HG03469 (cell line): ENCODE data around the gene SNAI1.
"Not testable (repeated sequence)": the region's sequence is repeated elsewhere in the genome, so short reads cannot be mapped to it uniquely, and the experiment has no call there.

ENCODE experiments used
- ATAC-seq: cut with Tn5 transposase; IDR thresholded peaks from one replicate; pipeline ENCODE4 v1.9.1; 2021; ENCODE audit warnings: mild to moderate bottlenecking, moderate library complexity, moderate number of reproducible peaks; ENCODE audit not compliant: unreplicated experiment

SNAI1 gene

DNA sequence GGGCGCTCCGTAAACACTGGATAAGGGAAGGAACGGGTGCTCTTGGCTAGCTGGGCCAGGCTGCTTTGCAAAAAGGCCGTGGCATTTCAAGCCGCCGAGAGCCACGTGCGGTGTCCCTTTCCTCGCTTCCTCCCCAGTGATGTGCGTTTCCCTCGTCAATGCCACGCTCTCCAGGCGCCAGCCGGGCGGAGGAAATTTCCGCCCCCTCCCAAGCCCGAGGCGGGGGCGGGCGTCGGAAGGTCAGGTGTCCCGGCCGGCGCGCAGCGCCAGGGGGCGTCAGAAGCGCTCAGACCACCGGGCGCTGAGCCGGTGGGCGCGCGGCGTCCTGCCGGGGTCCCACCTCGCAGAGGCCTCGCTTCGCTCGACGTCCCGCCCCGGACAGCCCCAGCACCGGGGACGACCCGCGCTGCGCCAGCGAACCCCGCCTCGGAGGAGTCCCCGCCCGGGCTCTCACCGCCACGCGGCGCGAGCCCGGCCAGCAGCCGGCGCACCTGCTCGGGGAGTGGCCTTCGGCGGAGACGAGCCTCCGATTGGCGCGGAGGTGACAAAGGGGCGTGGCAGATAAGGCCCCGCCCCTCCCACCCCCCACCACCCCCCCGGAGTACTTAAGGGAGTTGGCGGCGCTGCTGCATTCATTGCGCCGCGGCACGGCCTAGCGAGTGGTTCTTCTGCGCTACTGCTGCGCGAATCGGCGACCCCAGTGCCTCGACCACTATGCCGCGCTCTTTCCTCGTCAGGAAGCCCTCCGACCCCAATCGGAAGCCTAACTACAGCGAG, at the start of gene SNAI1:
Gene SNAI1, plus strand, starts transcription at position 635 of the 777 bp plus-strand sequence. Its CDS starts 80 bp downstream, at position 715.
- ATAC-seq: peak; percentile 66

DNA sequence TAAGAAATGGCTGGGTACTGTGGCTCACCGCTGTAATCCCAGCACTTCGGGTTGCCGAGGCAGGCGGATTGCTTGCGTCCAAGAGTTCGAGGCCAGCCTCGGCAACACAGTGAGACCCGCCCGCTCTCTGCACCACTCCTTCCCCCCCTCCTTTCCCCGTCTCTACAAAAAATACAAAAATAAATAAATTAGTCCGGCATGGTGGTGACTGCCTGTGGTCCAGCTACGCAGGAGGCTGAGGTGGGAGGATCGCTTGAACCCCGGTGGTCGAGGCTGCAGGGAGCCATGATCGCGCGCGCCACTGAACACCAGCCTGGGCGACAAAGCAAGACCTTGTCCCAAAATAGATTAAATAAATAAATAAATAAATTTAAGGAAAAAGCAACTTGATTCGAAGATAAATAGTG, 47.0 kb upstream of the SNAI1 start:
- no peak for ATAC-seq

DNA sequence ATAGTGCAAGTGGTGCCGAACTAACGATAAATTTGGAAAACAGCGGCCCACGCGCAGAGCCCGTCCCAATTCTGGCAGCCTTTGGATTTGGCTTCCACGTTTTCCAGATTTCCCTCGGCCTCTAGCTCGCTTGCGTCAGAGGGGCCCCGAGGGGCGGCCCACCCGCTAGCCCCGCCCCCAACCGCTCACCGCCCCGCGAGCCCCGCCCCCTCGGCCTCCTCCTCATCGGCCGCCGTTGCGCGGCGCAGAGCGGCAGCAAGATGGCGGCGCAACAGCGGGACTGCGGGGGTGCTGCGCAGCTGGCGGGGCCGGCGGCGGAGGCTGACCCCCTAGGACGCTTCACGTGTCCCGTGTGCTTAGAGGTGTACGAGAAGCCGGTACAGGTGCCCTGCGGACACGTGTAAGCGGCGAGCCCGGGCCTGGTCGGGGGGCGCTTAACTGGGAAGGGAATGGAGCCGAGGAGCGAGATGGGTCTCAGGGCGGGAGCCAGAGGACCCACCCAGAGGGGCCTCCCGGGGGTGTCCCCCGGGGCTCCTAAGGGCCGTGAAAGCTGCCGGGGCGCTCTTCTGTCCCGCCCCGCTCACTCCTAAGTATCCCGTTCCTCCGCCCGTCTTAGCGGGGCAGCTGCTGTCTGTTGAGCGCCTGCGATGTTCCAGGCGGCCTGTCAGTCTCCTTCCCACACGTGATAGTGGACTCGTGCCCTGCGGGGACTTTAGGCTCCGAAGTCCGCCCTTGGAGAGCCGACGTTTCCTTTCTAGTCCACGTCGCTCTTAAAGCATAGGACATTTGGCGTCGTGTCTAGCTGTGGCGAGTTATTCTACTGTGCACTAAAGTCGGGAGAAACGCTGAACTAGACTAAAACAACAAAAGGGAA, 46.4 kb upstream of the SNAI1 start, which contains the start of gene RNF114:
Gene RNF114, plus strand, starts transcription at position 245 of the 874 bp plus-strand sequence. Its CDS starts 16 bp downstream, at position 261.
- no peak for ATAC-seq

DNA sequence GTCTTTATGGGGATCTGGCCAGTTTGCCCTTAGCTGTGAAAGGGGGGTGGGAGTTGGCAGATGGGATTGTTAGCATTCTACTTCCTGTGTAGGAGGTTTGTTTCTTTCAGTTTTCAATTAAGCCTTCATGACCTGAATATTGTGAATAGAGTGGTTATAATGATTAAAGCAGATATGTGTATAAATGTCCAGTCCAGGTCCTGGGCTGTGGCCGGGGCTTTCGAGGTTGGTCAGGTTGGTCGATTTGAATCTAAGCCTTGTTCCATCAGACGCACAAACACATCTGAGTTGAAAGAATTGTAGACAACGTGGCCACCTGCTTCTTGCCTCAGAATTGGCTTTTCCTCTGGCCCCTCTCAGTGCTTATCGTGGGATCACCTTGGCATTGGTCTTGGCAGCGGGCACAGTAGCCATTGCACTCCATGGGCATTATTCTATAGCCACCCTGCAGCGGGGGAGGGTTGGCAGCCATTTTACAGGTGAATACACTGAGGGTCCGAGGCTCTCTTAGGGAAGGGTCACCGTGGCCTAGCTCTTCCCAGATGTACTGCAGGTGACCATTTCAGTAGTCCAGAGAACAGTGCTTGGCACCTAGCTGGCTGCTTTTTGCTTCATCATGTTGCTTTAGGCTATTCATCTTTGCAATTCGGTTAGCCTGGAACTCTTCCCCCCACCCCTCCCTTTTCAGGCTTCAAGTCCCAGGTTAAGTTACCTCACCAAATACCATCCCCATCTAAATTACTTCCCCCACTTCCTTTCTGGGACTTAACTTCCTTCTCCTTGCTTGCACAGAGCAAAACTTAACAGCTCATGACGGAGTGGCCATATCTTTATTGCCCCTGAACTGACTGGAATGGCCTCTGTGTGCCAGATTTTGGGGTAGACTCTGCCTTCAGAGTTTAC, 45.5 kb upstream of the SNAI1 start:
- ATAC-seq: no peak

DNA sequence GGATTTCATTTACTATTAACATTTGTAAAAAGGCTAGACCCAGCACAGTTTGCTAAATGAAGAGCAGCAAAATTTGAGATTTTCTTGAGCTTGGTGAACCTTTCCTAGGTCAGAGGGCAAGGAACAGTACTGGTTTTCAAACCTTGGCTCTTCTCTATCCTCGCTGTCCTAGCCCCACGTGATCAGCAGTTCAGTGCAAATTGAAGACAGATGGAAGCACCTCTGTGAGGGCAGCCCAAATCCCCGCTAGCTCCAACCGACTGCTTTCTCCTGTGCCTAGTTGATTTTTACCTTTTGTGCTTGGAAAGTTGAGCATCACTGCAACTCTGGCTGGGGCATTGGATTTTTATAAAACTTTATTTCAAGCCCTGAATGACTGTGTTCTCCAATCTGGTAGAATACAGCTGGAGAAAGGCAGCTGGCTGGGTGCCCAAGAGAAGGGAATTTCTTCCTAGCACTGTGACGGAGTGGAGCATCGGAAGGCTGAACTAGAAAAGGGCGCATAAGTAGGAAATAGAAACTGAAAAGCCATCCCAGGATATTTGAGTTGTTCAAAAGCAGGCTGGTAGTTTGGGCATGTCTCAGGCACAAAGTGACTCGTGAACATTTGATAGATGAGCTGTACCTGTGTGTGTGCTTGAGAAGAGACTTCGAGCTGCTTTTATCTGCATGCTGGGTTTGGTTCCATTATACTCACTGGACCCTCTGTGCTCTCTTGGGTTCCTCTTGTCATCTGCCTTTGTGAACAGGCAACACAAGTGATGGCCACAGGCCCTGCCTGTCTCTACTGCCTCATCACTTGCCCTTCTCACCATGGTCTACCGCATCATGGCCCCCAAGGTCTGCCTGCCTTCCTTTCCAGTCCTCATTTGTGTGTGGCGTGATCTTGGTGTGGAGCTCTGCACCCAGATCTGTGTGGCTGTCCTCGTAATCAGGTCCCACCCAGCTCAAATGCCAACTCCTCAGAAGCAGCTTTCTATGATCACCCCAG, 44.3 kb upstream of the SNAI1 start:
- ATAC-seq: no peak

DNA sequence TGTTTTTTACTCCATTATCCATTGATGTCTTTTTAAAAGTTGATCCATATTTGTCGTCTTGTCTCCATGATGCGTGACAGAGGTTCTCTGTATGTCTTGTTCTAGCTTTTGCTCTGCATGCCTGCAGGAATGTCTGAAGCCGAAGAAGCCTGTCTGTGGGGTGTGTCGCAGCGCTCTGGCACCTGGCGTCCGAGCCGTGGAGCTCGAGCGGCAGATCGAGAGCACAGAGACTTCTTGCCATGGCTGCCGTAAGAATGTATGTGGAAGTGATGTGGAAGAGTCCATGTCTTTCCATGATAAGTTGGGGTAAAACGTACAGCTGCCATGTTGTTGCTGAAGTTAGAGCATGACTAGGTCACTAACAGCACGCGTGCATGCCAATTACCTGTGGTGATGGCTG, 41.3 kb upstream of the SNAI1 start:
- no peak for ATAC-seq

DNA sequence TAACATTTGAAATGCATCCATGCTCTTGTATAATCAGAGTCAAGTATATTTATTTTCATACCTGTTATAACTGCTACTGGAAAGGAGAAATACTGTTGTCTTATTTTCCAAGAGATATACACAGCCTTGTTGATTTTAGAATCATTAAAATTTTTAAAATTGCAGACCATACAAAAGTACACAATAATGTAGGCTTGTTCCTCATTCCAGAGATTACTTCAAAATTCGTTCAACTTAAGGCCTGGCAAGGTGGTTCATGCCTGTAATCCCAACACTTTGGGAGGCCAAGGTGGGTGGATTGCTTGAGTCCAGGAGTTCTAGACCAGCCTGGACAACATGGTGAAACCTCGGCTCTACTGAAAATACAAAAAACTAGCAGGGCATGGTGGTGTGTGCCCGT, 40.5 kb upstream of the SNAI1 start:
- ATAC-seq: no peak

DNA sequence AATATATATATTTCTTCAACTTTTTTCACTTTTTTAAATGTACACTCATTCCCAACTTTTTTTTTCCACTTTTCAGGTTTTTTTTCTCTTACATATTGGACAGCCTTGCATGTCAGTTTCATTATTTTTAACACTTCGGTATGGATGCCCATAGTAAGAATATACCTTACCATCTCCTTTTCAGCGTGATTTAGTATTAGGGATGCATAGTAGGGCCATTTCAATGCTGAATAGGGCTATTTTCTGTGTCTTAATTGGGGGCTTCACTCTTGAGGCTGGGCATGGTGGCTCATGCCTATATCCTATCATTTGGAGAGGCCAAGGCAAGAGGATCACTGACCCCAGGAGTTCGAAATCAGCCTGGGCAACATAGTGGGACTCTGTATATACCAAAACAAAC, 39.8 kb upstream of the SNAI1 start:
- no peak for ATAC-seq

DNA sequence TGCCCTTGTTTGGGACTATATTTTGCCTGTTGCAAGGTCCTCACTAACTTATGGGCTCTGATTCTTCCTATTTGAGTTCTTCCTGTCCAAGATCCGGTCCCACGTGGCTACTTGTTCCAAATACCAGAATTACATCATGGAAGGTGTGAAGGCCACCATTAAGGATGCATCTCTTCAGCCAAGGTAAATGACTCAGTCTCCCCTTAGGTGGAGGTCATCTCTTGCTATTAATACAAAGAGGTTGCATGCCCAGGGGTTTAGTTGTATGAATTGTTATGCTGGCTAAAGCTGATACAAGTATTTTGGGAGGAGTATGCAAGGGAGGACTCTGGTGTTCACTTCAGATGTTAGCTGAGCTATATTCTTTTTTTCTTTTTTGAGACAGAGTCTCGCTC, 37.5 kb upstream of the SNAI1 start:
- ATAC-seq: no peak

DNA sequence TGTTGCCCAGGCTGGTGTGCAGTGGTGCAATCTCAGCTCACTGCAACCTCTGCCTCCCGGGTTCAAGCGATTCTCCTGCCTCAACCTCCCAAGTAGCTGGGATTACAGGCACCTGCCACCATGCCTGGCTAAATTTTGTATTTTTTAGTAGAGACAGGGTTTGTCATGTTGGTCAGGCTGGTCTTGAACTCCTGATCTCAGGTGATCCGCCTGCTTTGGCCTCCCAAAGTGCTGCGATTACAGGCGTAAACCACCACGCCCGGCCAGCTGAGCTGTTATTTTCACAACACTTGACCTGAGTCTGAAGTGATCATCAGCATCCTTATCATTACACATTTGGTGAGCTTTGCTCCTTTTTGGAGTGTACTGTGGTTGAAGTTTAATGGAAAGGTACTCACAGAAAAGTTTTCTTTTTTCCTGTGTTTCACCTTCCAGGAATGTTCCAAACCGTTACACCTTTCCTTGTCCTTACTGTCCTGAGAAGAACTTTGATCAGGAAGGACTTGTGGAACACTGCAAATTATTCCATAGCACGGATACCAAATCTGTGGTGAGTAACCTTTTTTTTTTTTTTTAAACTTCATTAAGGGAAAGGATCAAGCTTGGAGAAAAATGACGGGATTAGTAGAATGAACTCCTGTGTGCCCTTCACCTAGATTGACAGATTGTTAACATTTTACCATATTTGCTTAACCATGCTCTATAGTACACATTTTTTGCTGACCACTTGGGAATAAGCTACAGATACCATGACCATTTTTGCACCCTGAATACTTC, 36.9 kb upstream of the SNAI1 start:
- no peak for ATAC-seq

DNA sequence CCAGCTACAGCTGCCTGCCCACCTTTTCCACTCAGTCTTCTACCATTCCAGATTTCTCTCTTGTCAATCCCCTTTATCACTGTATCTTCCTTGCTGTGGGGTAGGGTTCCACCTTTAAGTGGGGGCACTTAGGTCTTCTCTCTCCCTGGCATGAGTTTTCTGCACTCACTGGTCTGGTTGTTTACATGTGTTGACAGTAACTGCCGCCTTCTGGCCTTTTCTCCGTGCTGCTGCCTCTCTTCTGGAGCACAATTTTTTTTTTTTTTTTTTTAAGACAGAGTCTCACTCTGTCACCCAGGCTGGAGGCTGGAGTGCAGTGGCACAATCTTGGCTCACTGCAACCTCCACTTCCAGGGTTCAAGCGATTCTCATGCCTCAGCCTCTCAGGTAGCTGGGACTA, 34.6 kb upstream of the SNAI1 start:
- no peak for ATAC-seq

DNA sequence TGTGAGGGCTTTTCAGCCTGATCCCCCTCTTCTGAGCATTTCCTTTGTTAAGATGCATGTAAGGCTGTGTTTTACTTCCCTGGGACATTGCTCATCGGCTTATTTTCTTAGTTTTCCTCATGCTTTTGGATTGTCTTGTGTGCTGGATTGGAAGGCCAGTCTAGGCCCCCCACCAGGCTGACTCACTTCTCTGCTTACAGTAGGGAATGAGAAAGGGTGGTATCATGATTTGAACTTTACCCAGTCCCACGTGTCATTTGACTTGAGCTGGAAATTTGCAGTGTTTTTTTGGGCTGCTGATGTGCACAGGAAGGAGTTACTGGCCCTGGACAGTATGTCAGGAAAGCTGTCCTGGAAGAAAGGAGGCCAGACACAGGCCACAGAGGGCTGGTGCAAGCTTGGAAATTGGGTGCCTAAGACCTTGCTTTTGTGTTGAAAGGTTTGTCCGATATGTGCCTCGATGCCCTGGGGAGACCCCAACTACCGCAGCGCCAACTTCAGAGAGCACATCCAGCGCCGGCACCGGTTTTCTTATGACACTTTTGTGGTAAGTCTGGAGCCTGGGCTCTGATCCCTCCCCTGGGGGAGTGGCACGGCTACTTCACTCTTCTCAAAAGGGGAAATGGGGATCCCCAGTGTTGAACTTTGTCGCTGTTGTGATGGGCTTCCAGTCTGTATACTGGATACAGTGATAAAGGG, 33.8 kb upstream of the SNAI1 start:
- no peak for ATAC-seq

DNA sequence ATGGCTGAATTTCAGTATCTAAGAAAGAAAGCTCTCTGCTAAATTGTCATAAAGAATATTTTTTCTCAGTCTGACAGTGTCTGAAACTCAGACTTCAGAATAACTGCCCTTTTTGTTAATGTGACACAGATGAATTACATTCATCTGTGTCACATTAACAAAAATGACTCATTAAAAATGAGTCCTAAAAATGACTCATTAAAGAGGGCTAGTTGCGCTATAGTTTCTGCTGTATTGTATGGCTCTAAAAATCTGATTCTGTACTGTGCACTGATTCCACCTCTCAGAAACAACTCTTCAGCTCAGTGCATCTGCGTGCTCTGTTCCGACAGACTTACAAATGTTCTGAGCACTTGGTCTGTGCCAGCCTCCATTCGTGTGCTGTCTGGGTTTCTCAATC, 31.6 kb upstream of the SNAI1 start:
- ATAC-seq: no peak

DNA sequence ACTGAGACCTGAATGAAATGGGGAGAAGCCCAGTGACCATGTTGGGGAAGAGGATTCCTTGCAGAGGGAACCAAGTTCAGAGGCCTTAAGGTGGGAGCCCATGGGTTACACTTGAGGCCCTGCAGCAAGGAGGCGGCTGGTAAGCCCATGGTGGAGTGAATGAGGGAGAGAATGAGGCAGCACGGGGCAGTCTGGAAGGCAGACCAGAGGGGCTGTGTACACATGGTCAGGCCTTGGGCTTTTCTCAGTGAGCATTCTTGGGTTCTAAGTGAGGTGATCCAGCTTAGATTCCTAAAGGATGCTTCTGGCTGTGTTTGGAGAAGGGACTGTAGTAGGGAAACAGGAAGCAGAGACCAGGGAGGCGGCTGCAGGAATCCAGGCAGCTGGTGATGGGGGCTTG, 27.6 kb upstream of the SNAI1 start:
- ATAC-seq: no peak

DNA sequence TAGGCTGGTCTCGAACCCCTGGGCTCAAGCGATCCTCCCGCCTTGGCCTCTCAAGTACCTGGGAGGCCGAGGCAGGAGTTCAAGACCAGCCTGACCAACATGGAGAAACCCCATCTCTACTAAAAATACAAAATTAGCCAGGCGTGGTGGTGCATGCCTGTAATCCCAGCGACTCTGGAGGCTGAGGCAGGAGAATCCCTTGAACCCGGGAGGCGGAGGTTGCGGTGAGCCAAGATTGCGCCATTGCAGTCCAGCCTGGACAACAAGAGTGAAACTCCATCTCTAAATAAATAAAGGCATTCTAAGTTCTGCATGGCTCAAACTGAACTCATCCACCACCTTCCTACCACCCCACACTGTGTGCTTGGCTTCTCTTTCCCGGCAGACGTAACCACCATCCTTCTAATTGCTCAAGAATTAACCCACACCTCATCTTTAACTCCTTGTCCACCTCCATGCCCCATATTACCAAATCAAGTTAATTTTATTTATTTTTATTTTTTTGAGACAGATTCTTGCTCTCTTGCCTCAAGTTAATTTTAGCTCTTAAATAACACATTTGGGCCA, 26.9 kb upstream of the SNAI1 start:
- not testable (repeated sequence) for ATAC-seq

DNA sequence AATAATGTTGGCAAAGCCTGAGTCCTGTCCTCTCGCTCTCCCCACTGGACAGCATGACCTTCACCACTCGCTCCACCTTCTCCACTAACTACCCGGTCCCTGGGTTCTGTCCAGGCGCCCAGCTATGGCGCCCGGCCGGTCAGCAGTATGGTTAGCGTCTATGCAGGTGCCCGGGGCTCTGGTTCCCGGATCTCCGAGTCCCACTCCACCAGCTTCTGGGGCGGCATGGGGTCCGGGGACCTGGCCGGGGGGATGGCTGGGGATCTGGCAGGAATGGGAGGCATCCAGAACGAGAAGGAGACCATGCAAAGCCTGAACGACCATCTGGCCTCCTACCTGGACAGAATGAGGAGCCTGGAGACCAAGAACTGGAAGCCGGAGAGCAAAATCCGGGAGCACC, 26.1 kb upstream of the SNAI1 start:
- no peak for ATAC-seq

DNA sequence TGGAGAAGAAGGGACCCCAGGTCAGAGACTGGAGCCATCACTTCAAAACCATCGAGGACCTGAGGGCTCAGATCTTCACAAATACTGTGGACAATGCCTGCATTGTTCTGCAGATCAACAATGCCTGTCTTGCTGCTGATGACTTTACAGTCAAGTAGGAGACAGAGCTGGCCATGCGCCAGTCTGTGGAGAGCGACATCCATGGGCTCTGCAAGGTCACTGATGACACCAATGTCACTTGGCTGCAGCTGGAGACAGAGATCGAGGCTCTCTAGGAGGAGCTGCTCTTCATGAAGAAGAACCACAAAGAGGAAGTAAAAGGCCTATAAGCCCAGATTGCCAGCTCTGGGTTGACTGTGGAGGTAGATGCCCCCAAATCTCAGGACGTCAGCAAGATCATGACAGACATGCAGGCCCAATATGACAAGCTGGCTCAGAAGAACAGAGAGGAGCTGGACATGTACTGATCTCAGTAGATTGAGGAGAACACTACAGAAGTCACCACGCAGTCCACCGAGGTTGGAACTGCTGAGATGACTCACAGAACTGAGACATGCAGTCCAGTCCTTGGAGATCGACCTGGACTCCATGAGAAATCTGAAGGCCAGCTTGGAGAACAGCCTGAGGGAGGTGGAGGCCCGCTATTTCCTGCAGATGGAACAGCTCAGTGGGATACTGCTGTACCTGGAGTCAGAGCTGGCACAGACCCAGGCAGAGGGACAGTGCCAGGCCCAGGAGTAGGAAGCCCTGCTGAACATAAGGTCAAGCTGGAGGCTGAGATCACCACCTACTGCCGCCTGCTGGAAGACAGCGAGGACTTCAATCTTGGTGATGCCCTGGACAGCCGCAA, 25.5 kb upstream of the SNAI1 start:
- ATAC-seq: not testable (repeated sequence)
